GM19467 (cell line): ENCODE data around the gene CARNS1.

Experiments
- ATAC-seq: cut with Tn5 transposase; IDR thresholded peaks from one replicate; pipeline ENCODE4 v1.9.1; 2021; ENCODE audit warnings: mild to moderate bottlenecking, moderate library complexity; ENCODE audit not compliant: unreplicated experiment

CARNS1 gene

GRCh38 chr11:67415501-67416304 lies at the start of gene CARNS1:
Gene CARNS1, plus strand, starts transcription at chr11:67415678. Its CDS starts 522 bp downstream, at chr11:67416200.
- ATAC-seq: no peak

- ATAC-seq: no peak
Observed at GRCh38 chr11:67365736-67366444, 49.6 kb upstream of the CARNS1 start.

- ATAC-seq: no peak
Observed at GRCh38 chr11:67366546-67366945, 48.9 kb upstream of the CARNS1 start.

GRCh38 chr11:67366961-67367760 lies 48.3 kb upstream of the CARNS1 start:
- no peak for ATAC-seq

- no peak for ATAC-seq
Observed at GRCh38 chr11:67367761-67368227, 47.7 kb upstream of the CARNS1 start.

- ATAC-seq: no peak
Observed at GRCh38 chr11:67368621-67369020, 46.9 kb upstream of the CARNS1 start.

- ATAC-seq: no peak
Observed at GRCh38 chr11:67369275-67369674, 46.2 kb upstream of the CARNS1 start.

GRCh38 chr11:67369801-67370284 lies 45.6 kb upstream of the CARNS1 start:
- no peak for ATAC-seq

GRCh38 chr11:67370351-67371076 lies 45.0 kb upstream of the CARNS1 start:
- no peak for ATAC-seq

GRCh38 chr11:67371189-67371910 lies 44.1 kb upstream of the CARNS1 start:
- no peak for ATAC-seq

- no peak for ATAC-seq
Observed at GRCh38 chr11:67371911-67372320, 43.6 kb upstream of the CARNS1 start.

GRCh38 chr11:67372321-67372992 lies 43.0 kb upstream of the CARNS1 start:
- no peak for ATAC-seq

- no peak for ATAC-seq
Observed at GRCh38 chr11:67372993-67373647, 42.4 kb upstream of the CARNS1 start, which contains the start of gene CLCF1. Gene CLCF1, minus strand, starts transcription at chr11:67373598. Its CDS starts 59 bp downstream, at chr11:67373539.

- ATAC-seq: no peak
Observed at GRCh38 chr11:67373648-67374570, 41.6 kb upstream of the CARNS1 start.

- ATAC-seq: no peak
Observed at GRCh38 chr11:67374571-67375281, 40.8 kb upstream of the CARNS1 start.

GRCh38 chr11:67375320-67376055 lies 40.0 kb upstream of the CARNS1 start:
- ATAC-seq: no peak
